Esophagus squamous epithelium (tissue), 4 donors: ENCODE results near the gene DNM2.

Experiments
- CTCF ChIP-seq, 6 experiments: fragments of 450-650 bp in 4 of 6; fragments of 200-600 bp in 2 of 6; sonication (generic) in 2 of 6; IDR thresholded peaks; one replicate each; pipeline ENCODE4 v1.5.1; 2016 to 2019; ENCODE audit warnings: antibody characterized with exemption in 6 of 6, mild to moderate bottlenecking in 4 of 6, moderate library complexity in 4 of 6
- POLR2A ChIP-seq, 4 donors: fragments of 450-650 bp; IDR thresholded peaks; one replicate each; pipeline ENCODE4 v1.6.1; 2017; ENCODE audit warnings: antibody characterized with exemption in 4 of 4, mild to moderate bottlenecking in 4 of 4, moderate library complexity in 3 of 4

GRCh38 chr19:10830931-10831779 lies 113.3 kb downstream of the DNM2 start:
- TF ChIP-seq CTCF (IDR thresholded peaks at IDR 0.05) = no peak
- no peak for TF ChIP-seq POLR2A (IDR thresholded peaks at IDR 0.05)
